ENCODE results near the gene PHPT1.
"Not testable (repeated sequence)": the region's sequence is repeated elsewhere in the genome, so short reads cannot be mapped to it uniquely, and the experiment has no call there.

The PHPT1 gene

GRCh38 chr9:136883670-136884069 is 34.5 kb downstream of the PHPT1 start:
- DNase-seq (ENCODE audit: low read depth in 2 of 2), result not testable (repeated sequence)

GRCh38 chr9:136885950-136886578 is 36.9 kb downstream of the PHPT1 start, which contains the start of gene TRAF2:
TRAF2 (plus strand) TSS chr9:136886516; CDS start chr9:136898741, 12,225 bp downstream.
- peak; percentile 93 to 95 for DNase-seq (ENCODE audit: low read depth in 2 of 2)

GRCh38 chr9:136886610-136887597 is 37.7 kb downstream of the PHPT1 start:
- peak in 1 of 2 donors; percentile 66 for DNase-seq (ENCODE audit: low read depth in 2 of 2)

- DNase-seq (ENCODE audit: low read depth in 2 of 2), result no peak
Measured at GRCh38 chr9:136888454-136888853, 39.2 kb downstream of the PHPT1 start.

GRCh38 chr9:136889858-136890257 is 40.6 kb downstream of the PHPT1 start:
- DNase-seq (ENCODE audit: low read depth in 2 of 2), result no peak

- no peak for DNase-seq (ENCODE audit: low read depth in 2 of 2)
Measured at GRCh38 chr9:136890661-136891060, 41.5 kb downstream of the PHPT1 start.

- DNase-seq (ENCODE audit: low read depth in 2 of 2), result no peak
Measured at GRCh38 chr9:136896027-136896426, 46.8 kb downstream of the PHPT1 start.

- no peak for DNase-seq (ENCODE audit: low read depth in 2 of 2)
Measured at GRCh38 chr9:136898483-136899100, 49.4 kb downstream of the PHPT1 start.

GRCh38 chr9:136899196-136899595 is 50.0 kb downstream of the PHPT1 start:
- no peak for DNase-seq (ENCODE audit: low read depth in 2 of 2)

GRCh38 chr9:136900556-136900955 is 51.3 kb downstream of the PHPT1 start:
- DNase-seq (ENCODE audit: low read depth in 2 of 2), result no peak
